ENCODE measurements around the gene NOL12. TPM values are rescaled to one million over a fixed set of nuclear protein-coding genes. Genes with fewer than 3 reads are reported as not detected.
A peak's percentile ranks its signal among the peaks of the same experiment; 100 is the strongest.

Gene NOL12
- total RNA-seq, 1 experiment from 2014 or later = 44.3 TPM

GRCh38 chr22:37739611-37740049 is 53.5 kb downstream of the NOL12 start:
- H3K27ac ChIP-seq = no peak overlapping the region

GRCh38 chr22:37740455-37741311 is 54.5 kb downstream of the NOL12 start:
- no TSS peak for BruUV-seq (replicated peaks)
- ChIA-PET CTCF (interaction anchor here (1.0 kb wide), 1 partner anchor 11 kb away, joined by 3 read pairs; no protein-coding TSS in a partner anchor), POLR2A (ENCODE audit: unreplicated experiment) (interaction anchor here (0.6 kb wide), 1 partner anchor 113 kb away, joined by 4 read pairs; no protein-coding TSS in a partner anchor)
- H3K9me3 ChIP-seq (ENCODE audit: insufficient read depth, low read depth) = no peaks in the 10 kb centered on the region
- TF ChIP-seq, protein P1, sequence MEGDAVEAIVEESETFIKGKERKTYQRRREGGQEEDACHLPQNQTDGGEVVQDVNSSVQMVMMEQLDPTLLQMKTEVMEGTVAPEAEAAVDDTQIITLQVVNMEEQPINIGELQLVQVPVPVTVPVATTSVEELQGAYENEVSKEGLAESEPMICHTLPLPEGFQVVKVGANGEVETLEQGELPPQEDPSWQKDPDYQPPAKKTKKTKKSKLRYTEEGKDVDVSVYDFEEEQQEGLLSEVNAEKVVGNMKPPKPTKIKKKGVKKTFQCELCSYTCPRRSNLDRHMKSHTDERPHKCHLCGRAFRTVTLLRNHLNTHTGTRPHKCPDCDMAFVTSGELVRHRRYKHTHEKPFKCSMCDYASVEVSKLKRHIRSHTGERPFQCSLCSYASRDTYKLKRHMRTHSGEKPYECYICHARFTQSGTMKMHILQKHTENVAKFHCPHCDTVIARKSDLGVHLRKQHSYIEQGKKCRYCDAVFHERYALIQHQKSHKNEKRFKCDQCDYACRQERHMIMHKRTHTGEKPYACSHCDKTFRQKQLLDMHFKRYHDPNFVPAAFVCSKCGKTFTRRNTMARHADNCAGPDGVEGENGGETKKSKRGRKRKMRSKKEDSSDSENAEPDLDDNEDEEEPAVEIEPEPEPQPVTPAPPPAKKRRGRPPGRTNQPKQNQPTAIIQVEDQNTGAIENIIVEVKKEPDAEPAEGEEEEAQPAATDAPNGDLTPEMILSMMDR (conservative IDR thresholded peaks at IDR 0.05) = no peak
- TF ChIP-seq EZH2 (IDR thresholded peaks at IDR 0.05; ENCODE audit: low read depth) = no peak
- DNase-seq = no peak
- no peak overlapping the region for H2AFZ ChIP-seq
- H3K9me2 ChIP-seq (ENCODE audit: insufficient read depth) = no peaks in the 10 kb centered on the region
- H3F3A ChIP-seq (ENCODE audit: insufficient read depth, low read depth) = peaks cover 41% of the 10 kb centered on the region
- H3K4me3 ChIP-seq = no peak overlapping the region
- intact Hi-C loops (cut with micrococcal nuclease; ENCODE audit: unreplicated experiment) = no loop called here
- no peaks in the 10 kb centered on the region for H4K20me1 ChIP-seq (ENCODE audit: insufficient read depth)
- no peak overlapping the region for H3K4me2 ChIP-seq
- peaks cover 43% of the 10 kb centered on the region for H3K4me1 ChIP-seq (replicated peaks; ENCODE audit: insufficient read depth)
- H3K36me3 ChIP-seq (ENCODE audit: low read depth) = no peaks in the 10 kb centered on the region
- H3K79me2 ChIP-seq (ENCODE audit: low read depth) = peaks cover 13% of the 10 kb centered on the region
- no peaks in the 10 kb centered on the region for H3K27me3 ChIP-seq (ENCODE audit: insufficient read depth, low read depth)
- no peak overlapping the region for H3K27ac ChIP-seq

More at GRCh38 chr22:37739611-37740049, 53.5 kb downstream of the NOL12 start:
- BruUV-seq (replicated peaks) = no TSS peak
- no peaks in the 10 kb centered on the region for H4K20me1 ChIP-seq (ENCODE audit: insufficient read depth)
- H3K4me3 ChIP-seq = no peak overlapping the region
- CTCF ChIA-PET = no interaction called here
- H3K9me2 ChIP-seq (ENCODE audit: insufficient read depth) = no peaks in the 10 kb centered on the region
- H2AFZ ChIP-seq = no peak overlapping the region
- TF ChIP-seq, protein P1 (conservative IDR thresholded peaks at IDR 0.05) = no peak
- TF ChIP-seq EZH2 (IDR thresholded peaks at IDR 0.05; ENCODE audit: low read depth) = no peak
- peaks cover 35% of the 10 kb centered on the region for H3F3A ChIP-seq (ENCODE audit: insufficient read depth, low read depth)
- no peaks in the 10 kb centered on the region for H3K36me3 ChIP-seq (ENCODE audit: low read depth)
- intact Hi-C loops (cut with micrococcal nuclease; ENCODE audit: unreplicated experiment) = no loop called here
- H3K4me2 ChIP-seq = no peak overlapping the region
- H3K27me3 ChIP-seq (ENCODE audit: insufficient read depth, low read depth) = no peaks in the 10 kb centered on the region
- POLR2A ChIA-PET (ENCODE audit: unreplicated experiment) = no interaction called here
- no peaks in the 10 kb centered on the region for H3K9me3 ChIP-seq (ENCODE audit: insufficient read depth, low read depth)
- peaks cover 5% of the 10 kb centered on the region for H3K79me2 ChIP-seq (ENCODE audit: low read depth)
- no peak for DNase-seq
- peaks cover 36% of the 10 kb centered on the region for H3K4me1 ChIP-seq (replicated peaks; ENCODE audit: insufficient read depth)

GRCh38 chr22:37741312-37741795 is 55.2 kb downstream of the NOL12 start:
- Histone ChIP-seq H3K27me3 (ENCODE audit: insufficient read depth, low read depth) (no peaks in the 10 kb centered on the region), H4K20me1 (ENCODE audit: insufficient read depth) (no peaks in the 10 kb centered on the region), H3K4me1 (replicated peaks; ENCODE audit: insufficient read depth) (peaks cover 43% of the 10 kb centered on the region), H3K79me2 (ENCODE audit: low read depth) (peaks cover 15% of the 10 kb centered on the region), H3F3A (ENCODE audit: insufficient read depth, low read depth) (peaks cover 41% of the 10 kb centered on the region), H3K36me3 (ENCODE audit: low read depth) (no peaks in the 10 kb centered on the region), H3K4me2 (peak overlapping the region; percentile 18; the same call in 1 of the 2 replicates), H2AFZ (no peak overlapping the region), H3K4me3 (no peak overlapping the region), H3K9me2 (ENCODE audit: insufficient read depth) (no peaks in the 10 kb centered on the region), H3K27ac (peak overlapping the region; percentile 57), H3K9me3 (ENCODE audit: insufficient read depth, low read depth) (no peaks in the 10 kb centered on the region)
- no TSS peak for BruUV-seq (replicated peaks)
- CTCF ChIA-PET = no interaction called here
- DNase-seq = no peak
- TF ChIP-seq, protein P1 (conservative IDR thresholded peaks at IDR 0.05) = no peak
- TF ChIP-seq EZH2 (IDR thresholded peaks at IDR 0.05; ENCODE audit: low read depth) = no peak
- intact Hi-C loops (cut with micrococcal nuclease; ENCODE audit: unreplicated experiment) = no loop called here
- POLR2A ChIA-PET (ENCODE audit: unreplicated experiment) = interaction anchor here (0.6 kb wide), 2 partner anchors 44 to 113 kb away, joined by 3 to 4 read pairs; no protein-coding TSS in a partner anchor
